KBM-7 (cell line): Measurements from ENCODE around the gene MAP2K6.
A peak's percentile ranks its signal among the peaks of the same experiment; 100 is the strongest.
"Not testable (repeated sequence)": the region's sequence is repeated elsewhere in the genome, so short reads cannot be mapped to it uniquely, and the experiment has no call there.

Experiments
- DNase-seq: peaks from one replicate; pipeline ENCODE4 v3.0.0-alpha.2; 2015
- in situ Hi-C: fragments of 300-500 bp; cut with MboI; formaldehyde crosslinking; loops from 2 replicates; pipeline ENCODE4 v1.14.3; 2020; ENCODE audit warnings: low sequenced_read_pairs, low pct_unique_long_range_greater_than_20kb, mixed read lengths

Gene MAP2K6

GRCh38 chr17:69479756-69480155, 65.3 kb downstream of the MAP2K6 start:
- in situ Hi-C loops, DNase-seq: not testable (repeated sequence)

- no peak for DNase-seq
- in situ Hi-C loops: no loop called here
These were observed 65.7 kb downstream of the MAP2K6 start for GRCh38 chr17:69480245-69480644.

- no peak for DNase-seq
- in situ Hi-C loops: no loop called here
These were observed 70.8 kb downstream of the MAP2K6 start for GRCh38 chr17:69485251-69485661.

- DNase-seq: no peak
- in situ Hi-C loops: no loop called here
These were observed 71.6 kb downstream of the MAP2K6 start for GRCh38 chr17:69485901-69486643.

GRCh38 chr17:69486779-69487637, 72.5 kb downstream of the MAP2K6 start:
- no peak for DNase-seq
- in situ Hi-C loops: no loop called here

GRCh38 chr17:69489313-69489712, 74.8 kb downstream of the MAP2K6 start:
- in situ Hi-C loops: no loop called here

DNA sequence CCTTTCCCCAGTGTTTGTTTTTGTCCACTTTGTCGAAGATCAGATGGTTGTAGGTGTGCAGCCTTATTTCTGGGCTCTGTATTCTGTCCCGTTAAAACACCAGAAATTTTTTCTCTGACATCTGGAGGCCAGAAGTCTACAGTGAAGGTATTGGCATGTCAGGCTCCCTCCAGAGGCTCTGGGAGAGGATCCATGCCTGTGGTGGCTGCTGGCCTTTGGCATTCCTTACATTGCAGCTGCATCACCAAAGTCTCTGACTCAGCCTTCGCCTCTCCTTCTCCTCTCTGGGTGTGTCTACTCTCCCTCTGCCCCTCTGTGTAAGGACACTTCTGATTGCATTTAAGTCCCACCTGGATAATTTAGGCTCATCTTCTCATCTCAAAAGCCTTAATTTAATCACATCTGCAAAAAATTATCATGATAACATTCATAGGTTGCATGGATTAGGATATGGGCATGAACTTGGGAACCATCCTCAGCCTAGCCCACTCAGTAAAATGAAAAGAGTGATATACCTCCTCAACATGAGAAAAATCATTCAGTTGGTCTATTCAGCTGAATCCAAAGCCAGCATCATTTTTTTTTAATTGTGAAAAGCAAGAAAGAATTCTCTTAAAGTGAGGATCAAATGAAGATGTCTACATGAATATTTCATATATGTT, 78.0 kb downstream of the MAP2K6 start:
- no peak for DNase-seq
- in situ Hi-C loops: no loop called here

More at GRCh38 chr17:69489313-69489712, 74.8 kb downstream of the MAP2K6 start:
- DNase-seq: no peak

- in situ Hi-C loops: no loop called here
- DNase-seq: no peak
These were observed 81.3 kb downstream of the MAP2K6 start for GRCh38 chr17:69495787-69496186.

- DNase-seq: no peak
- in situ Hi-C loops: no loop called here
These were observed 82.7 kb downstream of the MAP2K6 start for GRCh38 chr17:69497161-69497560.

- DNase-seq: no peak
- in situ Hi-C loops: no loop called here
These were observed 84.8 kb downstream of the MAP2K6 start for GRCh38 chr17:69499318-69499717.

DNA sequence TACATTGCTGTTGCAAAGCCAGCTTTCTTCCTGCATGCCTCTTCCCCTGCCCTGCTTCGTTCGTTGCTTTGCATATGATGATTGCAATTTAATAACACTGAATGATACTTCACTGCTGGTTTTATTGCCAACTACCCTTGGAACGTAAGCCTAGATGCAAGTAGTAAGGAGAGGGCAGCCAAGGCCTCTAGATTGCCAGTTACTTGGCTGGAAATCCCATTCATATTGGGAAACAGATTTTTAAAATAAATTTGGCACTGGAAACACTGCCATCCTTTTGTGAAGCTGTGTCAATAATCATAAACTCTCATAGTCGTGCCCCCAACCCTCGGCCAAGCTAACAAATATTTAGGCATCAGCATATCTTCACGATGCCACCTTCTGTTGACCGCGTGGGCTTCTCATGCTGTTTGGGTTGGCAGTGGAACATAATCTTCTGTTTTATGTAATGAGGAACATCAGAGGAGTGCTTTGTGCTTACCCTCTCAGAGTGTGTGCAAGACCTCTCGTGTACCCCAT, 86.5 kb downstream of the MAP2K6 start:
- DNase-seq: no peak

GRCh38 chr17:69501591-69502468, 87.3 kb downstream of the MAP2K6 start:
- DNase-seq: no peak
- in situ Hi-C loops: no loop called here

More for the DNA sequence above, 86.5 kb downstream of the MAP2K6 start:
- in situ Hi-C loops: no loop called here

DNA sequence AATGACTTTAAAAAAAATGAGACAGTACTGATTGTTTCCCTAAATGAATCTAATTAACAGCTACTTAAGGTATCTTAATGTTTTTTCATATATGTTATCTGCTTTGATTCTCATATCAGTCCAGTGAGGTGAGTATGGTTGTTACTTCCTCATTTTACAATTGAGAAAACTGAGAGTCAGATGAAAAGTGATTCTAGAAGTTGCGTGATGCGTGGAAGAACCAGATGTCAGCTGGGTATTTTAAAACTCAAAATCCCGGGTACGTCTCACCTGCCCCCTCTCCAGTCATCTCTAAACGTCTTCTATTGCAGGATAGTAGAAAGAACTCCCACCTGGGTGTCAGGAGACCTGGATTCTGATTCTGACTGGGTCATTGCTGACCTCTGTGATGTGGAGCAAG, 89.2 kb downstream of the MAP2K6 start:
- in situ Hi-C loops: no loop called here

GRCh38 chr17:69505740-69506139, 91.2 kb downstream of the MAP2K6 start:
- no peak for DNase-seq
- in situ Hi-C loops: no loop called here

More for the DNA sequence above, 89.2 kb downstream of the MAP2K6 start:
- DNase-seq: no peak

DNA sequence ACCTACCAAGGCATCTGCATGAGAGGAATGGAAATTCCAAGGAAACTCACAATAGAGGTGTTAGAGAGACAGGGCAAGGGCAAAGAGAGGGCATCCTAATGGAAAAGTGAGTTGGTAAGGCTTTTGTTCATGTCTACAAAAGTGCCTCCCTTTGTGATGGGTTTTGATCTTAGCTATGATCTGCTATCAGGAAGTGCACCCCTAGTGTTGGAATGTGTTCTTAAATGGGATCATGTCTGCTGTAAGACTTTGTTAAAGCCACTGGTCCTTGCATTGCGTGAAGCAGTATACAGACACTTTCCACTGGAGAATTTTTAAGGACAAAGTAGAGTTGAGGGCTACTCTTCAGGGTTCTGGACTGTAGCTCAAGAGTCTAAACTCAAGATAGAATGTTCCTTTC, 92.0 kb downstream of the MAP2K6 start:
- in situ Hi-C loops: no loop called here
- peak; percentile 7 for DNase-seq

DNA sequence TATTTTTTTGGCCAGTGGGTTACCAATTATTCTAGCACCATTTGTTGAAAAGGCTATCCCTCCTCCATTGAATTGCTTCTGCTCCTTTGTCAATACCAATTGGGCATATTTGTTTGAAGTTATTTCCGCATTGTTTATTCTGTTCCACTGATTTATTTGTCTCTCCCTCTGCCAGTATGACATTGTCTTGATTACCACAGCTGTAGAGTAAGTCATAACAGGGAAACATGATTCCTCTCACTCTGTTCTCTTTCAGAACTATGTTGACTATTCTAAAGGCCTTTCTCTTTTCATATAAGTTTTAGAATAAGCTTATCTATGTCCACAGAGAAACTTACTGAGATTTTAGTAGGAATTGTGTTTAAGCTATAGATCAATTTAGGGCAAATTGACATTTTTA, 94.3 kb downstream of the MAP2K6 start:
- no peak for DNase-seq
- in situ Hi-C loops: no loop called here

GRCh38 chr17:69511250-69511649, 96.8 kb downstream of the MAP2K6 start:
- DNase-seq: no peak

DNA sequence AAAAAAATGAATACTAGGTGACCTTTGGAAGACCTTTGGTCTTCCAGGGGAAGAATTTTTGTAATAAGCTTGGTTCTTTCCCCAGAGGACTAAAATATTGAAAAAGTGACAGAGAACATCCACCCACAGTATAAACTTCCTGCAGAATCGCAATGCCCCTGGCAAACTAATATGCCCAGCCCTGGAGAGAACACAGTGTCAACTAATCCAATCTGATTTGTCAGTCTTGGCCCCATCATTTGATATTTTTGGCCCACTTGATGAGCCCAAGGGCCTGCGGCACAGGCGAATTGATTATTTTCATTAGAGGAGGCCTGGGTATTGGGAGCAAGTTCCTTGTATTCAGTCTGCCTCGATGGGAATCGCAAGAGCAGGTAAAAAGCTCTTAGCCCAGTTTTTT, 98.4 kb downstream of the MAP2K6 start:
- in situ Hi-C loops: no loop called here
- no peak for DNase-seq

More at GRCh38 chr17:69511250-69511649, 96.8 kb downstream of the MAP2K6 start:
- in situ Hi-C loops: no loop called here

GRCh38 chr17:69516225-69516624, 101.7 kb downstream of the MAP2K6 start:
- in situ Hi-C loops: no loop called here
- no peak for DNase-seq
